Measurements from ENCODE around the gene LRRC15. TPM values are rescaled to one million over a fixed set of nuclear protein-coding genes. Genes with fewer than 3 reads are reported as not detected.

Gene LRRC15
- total and polyA plus RNA-seq, 2 experiments from 2014 or later, result not detected

- Histone ChIP-seq H3K4me2 (peak overlapping the region; percentile 46), H3K4me1 (ENCODE audit: insufficient read depth) (peaks cover 35% of the 10 kb centered on the region), H3K27me3 (no peaks in the 10 kb centered on the region), H3K9me3 (ENCODE audit: low read depth) (no peaks in the 10 kb centered on the region), H2AFZ (no peak overlapping the region), H4K20me1 (ENCODE audit: insufficient read depth, poor library complexity, severe bottlenecking) (no peaks in the 10 kb centered on the region), H3K9me2 (replicated peaks; ENCODE audit: insufficient read depth) (no peaks in the 10 kb centered on the region), H3K36me3 (replicated peaks; ENCODE audit: insufficient read depth, low read depth) (no peaks in the 10 kb centered on the region), H3K4me3 (no peak overlapping the region), H3K27ac (peak overlapping the region; percentile 75), H3K79me2 (no peaks in the 10 kb centered on the region)
- TF ChIP-seq EZH2phosphoT487 (IDR thresholded peaks at IDR 0.05; ENCODE audit: low read depth, severe bottlenecking, unreplicated experiment) (no peak), EZH2 (IDR thresholded peaks at IDR 0.05; ENCODE audit: borderline replicate concordance) (no peak)
- TF ChIP-seq, protein P1, sequence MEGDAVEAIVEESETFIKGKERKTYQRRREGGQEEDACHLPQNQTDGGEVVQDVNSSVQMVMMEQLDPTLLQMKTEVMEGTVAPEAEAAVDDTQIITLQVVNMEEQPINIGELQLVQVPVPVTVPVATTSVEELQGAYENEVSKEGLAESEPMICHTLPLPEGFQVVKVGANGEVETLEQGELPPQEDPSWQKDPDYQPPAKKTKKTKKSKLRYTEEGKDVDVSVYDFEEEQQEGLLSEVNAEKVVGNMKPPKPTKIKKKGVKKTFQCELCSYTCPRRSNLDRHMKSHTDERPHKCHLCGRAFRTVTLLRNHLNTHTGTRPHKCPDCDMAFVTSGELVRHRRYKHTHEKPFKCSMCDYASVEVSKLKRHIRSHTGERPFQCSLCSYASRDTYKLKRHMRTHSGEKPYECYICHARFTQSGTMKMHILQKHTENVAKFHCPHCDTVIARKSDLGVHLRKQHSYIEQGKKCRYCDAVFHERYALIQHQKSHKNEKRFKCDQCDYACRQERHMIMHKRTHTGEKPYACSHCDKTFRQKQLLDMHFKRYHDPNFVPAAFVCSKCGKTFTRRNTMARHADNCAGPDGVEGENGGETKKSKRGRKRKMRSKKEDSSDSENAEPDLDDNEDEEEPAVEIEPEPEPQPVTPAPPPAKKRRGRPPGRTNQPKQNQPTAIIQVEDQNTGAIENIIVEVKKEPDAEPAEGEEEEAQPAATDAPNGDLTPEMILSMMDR (IDR thresholded peaks at IDR 0.05; ENCODE audit: poor library complexity), result no peak
- no peak for DNase-seq (ENCODE audit: low spot score)
- WGBS (ENCODE audit: low lambda C conversion rate, missing lambda C conversion rate), result 50% methylated on average over 10 of the region's 10 CpGs
These were observed 48.7 kb downstream of the LRRC15 start for GRCh38 chr3:194320744-194321243.

DNA sequence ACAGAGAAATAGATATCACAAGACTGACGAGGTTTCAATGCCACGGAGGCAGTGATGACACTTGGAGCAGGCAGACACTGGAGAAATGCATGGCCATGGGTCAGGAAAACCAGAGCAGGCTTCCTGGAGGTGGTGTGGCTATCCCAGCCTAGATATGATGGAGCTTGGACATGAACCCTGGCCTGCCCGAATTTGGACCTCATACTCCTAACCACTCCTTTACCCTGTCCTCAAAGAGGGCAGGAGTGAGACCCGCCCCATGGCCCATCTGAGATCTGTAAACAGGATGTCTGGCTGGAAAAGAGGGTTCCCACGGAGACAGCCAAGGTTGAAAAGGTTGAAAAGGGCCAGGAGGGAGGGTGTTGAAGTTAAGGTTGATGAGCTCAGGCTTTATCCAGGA is 49.4 kb downstream of the LRRC15 start:
- peak overlapping the region; percentile 55 for H3K27ac ChIP-seq
- peak overlapping the region; percentile 46 for H3K4me2 ChIP-seq
- no peak overlapping the region for H3K4me3 ChIP-seq
- 71% methylated on average over 5 of the region's 5 CpGs for WGBS (ENCODE audit: low lambda C conversion rate, missing lambda C conversion rate)
- no peaks in the 10 kb centered on the region for H3K79me2 ChIP-seq
- H3K9me2 ChIP-seq (replicated peaks; ENCODE audit: insufficient read depth), result no peaks in the 10 kb centered on the region
- no peaks in the 10 kb centered on the region for H3K9me3 ChIP-seq (ENCODE audit: low read depth)
- no peaks in the 10 kb centered on the region for H4K20me1 ChIP-seq (ENCODE audit: insufficient read depth, poor library complexity, severe bottlenecking)
- peaks cover 38% of the 10 kb centered on the region for H3K4me1 ChIP-seq (ENCODE audit: insufficient read depth)
- H3K27me3 ChIP-seq, result no peaks in the 10 kb centered on the region
- no peaks in the 10 kb centered on the region for H3K36me3 ChIP-seq (replicated peaks; ENCODE audit: insufficient read depth, low read depth)
- TF ChIP-seq EZH2 (IDR thresholded peaks at IDR 0.05; ENCODE audit: borderline replicate concordance), result no peak
- no peak for TF ChIP-seq EZH2phosphoT487 (IDR thresholded peaks at IDR 0.05; ENCODE audit: low read depth, severe bottlenecking, unreplicated experiment)
- TF ChIP-seq, protein P1 (IDR thresholded peaks at IDR 0.05; ENCODE audit: poor library complexity), result no peak
- no peak overlapping the region for H2AFZ ChIP-seq
- no peak for DNase-seq (ENCODE audit: low spot score)

DNA sequence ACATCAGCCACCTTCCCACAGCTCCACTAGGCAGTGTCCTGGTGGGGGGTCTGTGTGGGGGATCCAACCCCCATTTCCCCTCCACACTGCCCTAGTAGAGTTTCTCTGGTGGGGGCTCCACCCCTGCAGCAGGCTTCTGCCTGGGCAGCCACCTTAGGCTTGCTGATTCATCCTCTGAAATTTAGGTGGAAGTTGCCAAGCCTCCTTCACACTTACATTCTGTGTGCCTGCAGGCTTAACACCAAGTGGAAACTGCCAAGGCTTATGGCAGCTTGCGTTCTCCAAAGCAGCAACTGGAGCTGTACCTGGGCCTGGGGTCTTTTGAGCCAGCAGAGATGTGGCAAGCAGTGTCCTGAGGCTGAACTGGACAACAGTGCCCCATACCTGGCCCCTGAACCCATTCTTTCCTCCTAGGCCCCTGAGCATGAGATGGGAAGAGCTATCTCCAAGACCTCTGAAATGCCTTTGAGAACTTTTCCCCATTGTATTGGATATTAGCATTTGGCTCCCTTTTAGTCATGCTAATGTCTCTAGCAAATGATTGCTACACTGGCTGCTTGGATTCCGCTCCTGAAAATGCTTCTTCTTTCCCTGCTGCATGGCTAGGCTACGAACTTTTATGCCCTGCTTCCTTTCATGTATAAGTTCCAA is 50.9 kb downstream of the LRRC15 start:
- Histone ChIP-seq H3K9me3 (ENCODE audit: low read depth) (no peaks in the 10 kb centered on the region), H3K27me3 (no peaks in the 10 kb centered on the region), H4K20me1 (ENCODE audit: insufficient read depth, poor library complexity, severe bottlenecking) (no peaks in the 10 kb centered on the region), H3K36me3 (replicated peaks; ENCODE audit: insufficient read depth, low read depth) (no peaks in the 10 kb centered on the region), H3K9me2 (replicated peaks; ENCODE audit: insufficient read depth) (no peaks in the 10 kb centered on the region), H3K27ac (no peak overlapping the region), H3K4me1 (ENCODE audit: insufficient read depth) (peaks cover 44% of the 10 kb centered on the region), H3K79me2 (no peaks in the 10 kb centered on the region), H3K4me3 (no peak overlapping the region), H3K4me2 (no peak overlapping the region), H2AFZ (no peak overlapping the region)
- WGBS (ENCODE audit: low lambda C conversion rate, missing lambda C conversion rate), result 95% methylated on average over 3 of the region's 3 CpGs
- no peak for DNase-seq (ENCODE audit: low spot score)
- TF ChIP-seq, protein P1 (IDR thresholded peaks at IDR 0.05; ENCODE audit: poor library complexity), result no peak
- TF ChIP-seq EZH2phosphoT487 (IDR thresholded peaks at IDR 0.05; ENCODE audit: low read depth, severe bottlenecking, unreplicated experiment) (no peak), EZH2 (IDR thresholded peaks at IDR 0.05; ENCODE audit: borderline replicate concordance) (no peak)

All from hepatocyte (in vitro differentiated cells).